SK-N-SH (cell line): ENCODE measurements around the gene CAPG.

ENCODE experiments used
- EP300 ChIP-seq, 2 experiments: IDR thresholded peaks; 2 replicates each; pipeline versions ENCODE4 v1.4.0 to v1.6.1; 2012; ENCODE audit warnings: borderline replicate concordance in 1 of 2, low read depth in 1 of 2, low read length in 1 of 2
- EZH2phosphoT487 ChIP-seq: fragments of 200-600 bp; sonication (generic); IDR thresholded peaks from 2 replicates; pipeline ENCODE4 v1.6.1; 2017; ENCODE audit warnings: low read depth, mixed run types, mild to moderate bottlenecking, antibody characterized with exemption, moderate library complexity, borderline replicate concordance
- MAX ChIP-seq: IDR thresholded peaks from 2 replicates; pipeline ENCODE4 v1.4.0; 2012; ENCODE audit warnings: low read depth
- USF1 ChIP-seq: IDR thresholded peaks from 2 replicates; pipeline ENCODE4 v1.4.0; 2012; ENCODE audit warnings: low read depth, borderline replicate concordance
- TF ChIP-seq, protein P1 (sequence below): fragments of 200-600 bp; sonication (generic); IDR thresholded peaks from 2 replicates; pipeline ENCODE4 v1.6.1; 2017; ENCODE audit warnings: antibody characterized with exemption, mild to moderate bottlenecking, moderate library complexity

DNA sequence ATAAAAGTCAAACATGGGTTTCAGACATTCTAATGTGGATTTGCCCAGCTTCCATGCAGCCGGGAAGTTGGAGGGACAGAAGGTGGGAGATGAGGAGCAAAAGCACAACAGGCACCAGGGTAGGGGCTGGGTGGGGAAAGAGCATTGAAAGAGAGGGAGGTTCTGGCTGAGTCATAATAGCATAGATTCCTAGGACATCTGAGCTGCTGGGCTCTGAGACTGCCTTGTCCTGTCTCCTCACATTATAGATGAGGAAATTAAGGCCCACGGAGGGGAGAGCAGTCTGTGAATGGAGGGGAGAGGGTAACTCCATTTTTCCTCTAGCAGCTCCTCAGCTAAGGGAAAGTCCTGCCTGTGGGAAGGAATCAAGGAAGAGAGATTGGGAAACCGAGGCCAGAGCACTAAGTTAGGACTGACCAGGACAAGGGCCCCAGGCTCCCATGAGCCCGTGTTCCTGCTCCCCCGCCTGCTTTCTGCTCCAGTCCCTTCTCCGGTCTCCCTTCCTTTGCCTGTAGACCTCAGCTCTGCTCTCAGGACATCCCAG lies 34.5 kb upstream of the CAPG start:
- TF ChIP-seq, protein P1, sequence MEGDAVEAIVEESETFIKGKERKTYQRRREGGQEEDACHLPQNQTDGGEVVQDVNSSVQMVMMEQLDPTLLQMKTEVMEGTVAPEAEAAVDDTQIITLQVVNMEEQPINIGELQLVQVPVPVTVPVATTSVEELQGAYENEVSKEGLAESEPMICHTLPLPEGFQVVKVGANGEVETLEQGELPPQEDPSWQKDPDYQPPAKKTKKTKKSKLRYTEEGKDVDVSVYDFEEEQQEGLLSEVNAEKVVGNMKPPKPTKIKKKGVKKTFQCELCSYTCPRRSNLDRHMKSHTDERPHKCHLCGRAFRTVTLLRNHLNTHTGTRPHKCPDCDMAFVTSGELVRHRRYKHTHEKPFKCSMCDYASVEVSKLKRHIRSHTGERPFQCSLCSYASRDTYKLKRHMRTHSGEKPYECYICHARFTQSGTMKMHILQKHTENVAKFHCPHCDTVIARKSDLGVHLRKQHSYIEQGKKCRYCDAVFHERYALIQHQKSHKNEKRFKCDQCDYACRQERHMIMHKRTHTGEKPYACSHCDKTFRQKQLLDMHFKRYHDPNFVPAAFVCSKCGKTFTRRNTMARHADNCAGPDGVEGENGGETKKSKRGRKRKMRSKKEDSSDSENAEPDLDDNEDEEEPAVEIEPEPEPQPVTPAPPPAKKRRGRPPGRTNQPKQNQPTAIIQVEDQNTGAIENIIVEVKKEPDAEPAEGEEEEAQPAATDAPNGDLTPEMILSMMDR, result no peak
- no peak for TF ChIP-seq EZH2phosphoT487
- no peak for TF ChIP-seq EP300 (IDR thresholded peaks at IDR 0.05; ENCODE audit: borderline replicate concordance in 1 of 2, low read depth in 1 of 2, low read length in 1 of 2)
- no peak for TF ChIP-seq MAX
- no peak for TF ChIP-seq USF1
